ENCODE data around the gene KCTD20.

The KCTD20 gene

GRCh38 chr6:36499918-36500317, 57.1 kb downstream of the KCTD20 start:
- DNase-seq = no peak

DNA sequence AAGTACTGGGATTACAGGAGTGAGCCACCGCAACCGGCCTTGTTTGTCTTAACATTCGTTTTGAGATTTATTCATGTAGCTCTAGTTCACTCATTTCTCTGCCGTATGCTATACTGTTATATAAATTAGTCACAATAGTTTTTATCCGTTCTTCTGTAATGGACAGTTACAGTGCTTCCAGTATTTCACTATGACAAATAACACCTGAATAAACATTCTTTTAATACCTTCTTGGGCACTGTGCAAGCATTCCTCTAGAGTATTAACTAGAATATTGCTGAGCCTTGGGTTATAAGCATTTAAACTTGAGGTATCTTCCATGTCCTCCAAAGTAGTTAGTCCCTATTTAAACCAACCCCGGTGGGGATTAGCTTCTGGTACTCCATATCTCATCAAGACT, 58.9 kb downstream of the KCTD20 start:
- no peak for DNase-seq

GRCh38 chr6:36504181-36504580, 61.4 kb downstream of the KCTD20 start:
- no peak for DNase-seq

- no peak for DNase-seq
These were observed 62.2 kb downstream of the KCTD20 start for GRCh38 chr6:36504982-36505381.

DNA sequence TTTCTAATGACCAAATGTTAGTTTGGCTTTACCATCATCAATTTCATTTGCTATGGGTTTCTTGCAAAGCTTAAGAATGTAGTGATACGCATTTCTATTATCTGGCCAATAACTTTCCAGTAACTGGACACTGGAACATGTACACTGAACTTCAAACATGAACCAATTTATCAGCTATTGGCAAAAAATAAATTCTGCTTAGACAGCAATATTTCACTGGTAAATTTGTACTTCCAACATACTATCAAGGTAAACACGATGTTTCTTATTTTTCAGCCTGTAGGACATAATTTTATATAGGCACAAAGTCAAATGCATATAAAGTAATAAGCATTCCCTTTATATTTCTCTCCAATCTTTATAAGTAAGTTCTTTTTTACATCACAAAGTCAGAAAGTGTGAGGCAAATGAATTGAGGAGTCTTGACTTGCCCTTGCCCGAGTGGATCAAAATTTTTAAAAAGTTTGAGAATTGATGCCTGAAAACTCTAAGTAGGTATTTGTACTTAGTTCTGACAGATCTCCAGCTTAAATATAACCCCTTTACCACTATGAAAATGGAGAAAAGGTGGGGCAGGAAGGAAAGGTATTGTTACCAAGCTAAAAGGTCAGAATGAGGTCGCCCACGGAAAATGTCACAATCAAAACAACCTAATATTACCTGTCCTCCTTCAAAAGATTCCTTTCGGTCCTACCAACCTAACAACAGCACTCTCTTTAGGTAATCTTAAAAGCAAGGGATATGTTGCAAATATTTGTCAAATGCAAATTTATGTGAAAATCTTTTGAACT, 63.1 kb downstream of the KCTD20 start:
- DNase-seq = no peak

DNA sequence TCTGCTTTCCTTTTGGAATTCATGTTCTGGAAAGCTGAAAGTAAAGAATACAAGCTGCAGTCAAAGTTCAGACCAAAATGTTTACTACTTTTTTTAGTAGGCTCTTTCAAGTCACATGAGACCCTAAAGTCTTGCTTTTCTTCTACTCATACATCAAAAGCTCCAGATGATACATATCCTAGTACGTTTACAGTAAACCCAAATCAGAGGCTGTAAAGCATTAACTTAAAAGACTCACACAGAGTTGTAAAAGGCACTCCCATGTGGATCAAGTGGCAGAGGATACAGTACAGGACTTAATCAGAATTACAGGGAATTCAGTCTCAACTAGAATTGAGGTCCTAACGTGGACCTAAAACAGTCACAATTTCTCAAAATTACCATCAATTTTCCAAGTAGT, 63.8 kb downstream of the KCTD20 start:
- no peak for DNase-seq

DNA sequence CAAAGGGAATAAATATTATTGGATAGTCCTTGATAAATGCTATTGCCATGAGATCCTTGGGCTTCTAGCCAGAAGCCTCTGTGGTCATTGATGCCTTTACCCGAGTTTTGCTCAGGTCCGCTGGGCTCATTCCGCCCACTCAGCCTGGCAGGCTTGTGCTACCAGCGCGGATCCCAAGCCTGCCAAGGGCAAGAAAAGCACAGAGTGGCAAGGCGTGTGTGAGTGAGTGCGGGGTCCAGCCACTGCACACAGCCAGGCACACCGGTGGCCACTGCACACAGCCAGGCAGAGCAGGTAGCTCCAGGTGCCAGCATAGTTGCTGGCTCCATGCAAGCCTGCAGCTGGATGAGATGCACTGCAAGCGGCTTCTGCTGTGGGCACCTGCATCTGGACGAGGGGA, 65.7 kb downstream of the KCTD20 start:
- no peak for DNase-seq

DNA sequence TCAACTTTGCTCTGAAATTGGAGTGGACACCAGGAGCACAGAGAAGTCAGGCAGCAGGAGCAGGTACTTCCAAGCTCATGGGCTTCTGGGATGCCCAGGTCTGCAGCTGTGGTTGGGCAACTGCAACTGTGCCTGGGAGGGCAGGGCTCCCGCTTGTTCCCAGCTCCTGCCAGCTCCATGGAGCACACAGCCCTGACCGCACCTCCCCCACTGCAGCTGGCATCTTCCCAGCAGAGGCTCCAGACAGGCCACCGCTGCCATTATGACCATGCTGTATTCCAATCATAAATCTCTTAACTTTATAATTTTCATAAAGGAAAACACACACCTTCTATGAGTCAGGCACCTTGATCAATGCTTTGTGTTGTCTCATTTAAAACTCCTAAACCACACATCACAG, 67.6 kb downstream of the KCTD20 start:
- DNase-seq = no peak

- DNase-seq = no peak
These were observed 72.0 kb downstream of the KCTD20 start for GRCh38 chr6:36514554-36515456.

GRCh38 chr6:36515844-36516243, 73.0 kb downstream of the KCTD20 start:
- no peak for DNase-seq

GRCh38 chr6:36516559-36516958, 73.8 kb downstream of the KCTD20 start:
- no peak for DNase-seq

DNA sequence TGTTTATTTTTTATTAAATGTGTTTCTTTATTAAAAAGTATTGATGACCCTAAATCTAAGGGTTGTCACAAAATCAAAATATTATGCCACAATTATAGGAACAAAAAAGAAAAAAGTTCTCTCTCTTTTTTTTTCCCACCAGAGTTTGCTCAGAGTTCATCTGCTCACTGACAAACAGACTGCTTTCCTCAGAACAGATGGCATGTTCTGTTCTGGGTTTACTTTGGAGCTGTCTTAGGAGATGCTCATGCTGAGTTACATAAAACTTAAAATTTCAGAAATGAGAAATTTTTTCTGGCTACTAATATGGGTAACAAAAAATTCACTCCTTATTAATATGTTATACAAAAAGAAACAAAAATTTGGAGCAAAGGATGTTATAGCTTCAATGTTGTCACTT, 74.2 kb downstream of the KCTD20 start:
- DNase-seq = no peak

- DNase-seq = no peak
These were observed 74.6 kb downstream of the KCTD20 start for GRCh38 chr6:36517408-36517807.

- no peak for DNase-seq
These were observed 76.6 kb downstream of the KCTD20 start for GRCh38 chr6:36519352-36519751.

GRCh38 chr6:36523451-36523850, 80.7 kb downstream of the KCTD20 start:
- no peak for DNase-seq

DNA sequence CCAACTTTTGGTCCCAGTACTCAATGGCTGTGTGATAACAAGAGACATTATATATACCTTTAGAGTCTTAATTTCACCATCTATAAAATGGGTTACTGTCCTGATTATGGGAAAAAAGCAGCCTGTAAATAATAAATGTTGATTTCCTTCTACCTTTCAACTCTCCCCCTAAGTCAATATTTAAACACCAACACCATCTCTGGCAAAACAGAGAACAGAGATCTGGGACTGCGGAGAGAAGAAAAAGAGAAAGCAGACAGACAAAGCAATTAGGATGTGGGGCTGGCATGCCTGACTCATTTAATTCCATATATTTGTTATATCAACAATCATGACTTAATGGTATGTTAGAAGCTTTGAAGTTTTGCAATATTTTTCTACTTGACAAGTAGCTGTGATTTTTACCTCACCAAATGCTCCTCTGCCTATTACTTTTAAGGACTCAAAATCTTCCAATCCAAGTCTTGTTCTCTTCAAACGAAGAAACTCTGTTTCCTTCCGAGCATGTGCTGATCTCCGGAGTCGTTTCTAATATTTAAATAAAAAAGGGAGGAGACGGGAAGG, 81.2 kb downstream of the KCTD20 start:
- DNase-seq = no peak

DNA sequence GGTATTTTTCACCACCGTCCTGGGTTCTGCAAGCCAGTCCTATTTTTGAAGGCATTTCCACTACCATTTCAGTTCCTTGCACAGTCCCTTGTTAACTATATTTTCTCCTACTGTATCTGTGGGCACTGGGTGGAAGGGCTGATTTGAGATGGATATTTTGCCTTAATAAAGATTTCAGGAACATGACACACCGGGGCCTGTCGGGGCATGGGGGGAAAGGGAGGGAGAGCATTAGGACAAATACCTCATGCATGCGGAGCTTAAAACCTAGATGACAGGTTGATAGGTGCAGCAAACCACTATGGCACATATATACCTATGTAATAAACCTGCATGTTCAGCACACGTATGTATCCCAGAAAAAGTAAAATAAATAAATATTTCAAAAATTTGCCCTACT, 82.1 kb downstream of the KCTD20 start:
- no peak for DNase-seq

DNA sequence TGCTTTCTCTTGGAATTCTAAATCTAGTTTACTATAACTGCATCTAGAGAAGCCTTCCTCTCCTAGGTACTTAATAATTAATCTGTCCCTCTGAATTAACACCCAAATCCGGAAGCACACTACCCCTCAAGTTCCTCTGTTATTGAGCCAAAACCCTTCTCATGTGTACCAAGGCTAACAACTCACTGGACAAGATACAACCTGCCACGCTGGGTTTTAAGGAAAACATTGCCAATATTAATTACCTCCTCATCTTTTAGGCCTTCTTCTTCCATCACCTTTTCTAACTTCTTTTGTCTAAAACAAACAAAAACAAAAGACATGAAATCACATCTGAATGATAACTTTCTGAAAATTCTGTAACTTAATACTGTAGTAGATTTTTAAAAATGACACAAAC, 82.5 kb downstream of the KCTD20 start:
- no peak for DNase-seq

- no peak for DNase-seq
These were observed 83.3 kb downstream of the KCTD20 start for GRCh38 chr6:36526066-36526465.

- DNase-seq = no peak
These were observed 90.5 kb downstream of the KCTD20 start for GRCh38 chr6:36533321-36533720.

DNA sequence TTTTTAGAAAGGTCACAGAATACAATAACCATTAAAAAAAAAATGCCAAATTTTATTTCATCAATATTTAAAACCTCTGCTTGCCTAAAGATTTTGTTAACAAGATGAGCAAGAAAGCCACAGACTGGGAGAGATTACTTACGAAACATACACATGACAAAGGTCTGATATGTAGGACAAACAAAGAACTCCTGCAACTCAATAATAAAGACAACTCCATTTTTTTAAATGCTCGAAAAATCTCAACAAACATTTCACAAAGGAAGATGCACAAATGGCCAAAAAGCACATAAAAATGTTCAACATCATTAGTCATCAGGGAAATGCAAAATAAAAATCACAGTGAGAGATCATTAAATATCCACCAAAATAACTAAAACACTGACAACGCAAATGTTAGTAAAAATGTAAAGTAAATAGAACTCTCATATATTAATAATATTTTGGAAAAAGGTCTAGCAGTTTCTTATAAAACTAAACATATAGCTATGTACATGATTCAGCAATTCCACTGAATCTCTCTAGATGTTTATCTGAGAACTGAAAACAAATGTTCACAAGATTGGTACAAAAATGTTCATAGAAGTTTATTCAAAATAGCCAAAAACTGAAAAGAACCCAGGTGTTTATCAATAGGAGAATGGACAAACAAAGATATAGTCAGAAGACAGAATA, 94.2 kb downstream of the KCTD20 start:
- DNase-seq = no peak

DNA sequence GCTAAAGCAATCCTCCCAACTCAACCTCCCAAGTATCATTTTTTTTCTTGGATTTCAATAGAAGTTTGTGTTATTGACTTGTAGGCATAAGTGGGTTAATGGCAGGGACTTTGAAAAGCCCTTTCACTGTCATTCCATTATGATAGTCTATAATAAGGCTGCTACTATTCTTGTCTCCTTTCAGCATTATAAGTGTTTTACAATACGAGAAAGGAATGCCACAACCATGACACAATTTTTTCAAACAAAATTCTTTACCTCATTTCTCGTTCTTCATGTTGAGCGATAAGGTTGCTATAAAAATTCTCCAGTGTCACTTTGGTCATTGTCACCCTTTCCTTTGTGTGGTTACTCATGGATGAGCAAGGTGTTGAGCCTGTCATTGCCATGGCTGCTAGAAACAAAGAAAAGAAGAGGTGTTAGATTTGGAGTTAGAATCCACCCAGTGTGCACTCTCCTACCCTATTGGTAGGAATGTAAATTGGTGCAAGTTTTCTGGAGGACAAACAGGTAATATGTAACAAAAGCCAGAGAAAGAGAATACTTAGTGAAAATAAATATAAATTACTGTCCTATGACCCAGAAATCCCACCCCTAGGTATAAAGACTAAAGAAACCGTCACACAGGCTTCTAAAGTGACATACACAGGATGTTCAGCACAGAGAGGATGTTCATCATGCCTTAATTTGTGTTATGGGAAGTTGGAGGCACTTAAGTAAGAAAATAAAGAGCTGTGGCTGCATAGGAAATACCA, 97.2 kb downstream of the KCTD20 start:
- DNase-seq = no peak
